ENCODE results near the gene C4orf50. TPM values are rescaled to one million over a fixed set of nuclear protein-coding genes. Genes with fewer than 3 reads are reported as not detected.
A peak's percentile ranks its signal among the peaks of the same experiment; 100 is the strongest.

C4orf50 gene
- total RNA-seq, 1 donor from 2014 or later = 0.12 TPM

DNA sequence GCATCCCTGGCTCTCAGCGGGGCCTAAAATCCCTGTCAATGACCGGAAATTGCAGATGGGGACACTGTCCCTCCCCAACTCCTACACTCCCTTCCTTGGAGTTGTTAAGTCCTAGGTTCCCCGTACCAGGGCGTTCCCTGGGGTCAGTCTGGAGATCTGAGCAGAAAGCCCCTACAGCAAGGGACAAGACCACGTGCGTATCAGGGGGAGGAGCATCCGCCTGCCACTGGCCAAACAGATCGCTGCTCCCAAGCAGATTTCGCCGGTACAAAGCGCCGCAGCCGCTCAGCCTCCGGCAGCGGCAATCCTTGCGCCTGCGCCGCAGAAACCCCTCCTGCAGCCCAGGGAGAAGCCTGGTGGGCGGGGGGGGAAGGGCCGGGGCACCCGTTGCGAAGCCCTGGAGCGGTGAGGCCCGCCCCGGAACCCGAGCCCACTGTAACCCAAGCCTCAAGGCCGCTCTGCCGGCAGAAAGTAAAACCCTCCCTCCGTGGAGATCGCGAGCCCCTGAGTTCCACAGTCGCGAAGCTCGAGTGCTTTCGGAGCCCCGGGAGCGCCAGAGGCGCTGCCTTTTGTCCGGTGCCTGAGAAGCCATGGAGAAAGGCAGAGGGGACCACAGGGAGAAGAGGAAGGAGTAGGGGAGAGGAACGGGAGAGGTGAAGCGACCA is 128.0 kb downstream of the C4orf50 start:
- H3K4me3 ChIP-seq = peak overlapping the region; percentile 25
- no peaks in the 10 kb centered on the region for H3K36me3 ChIP-seq
- no peaks in the 10 kb centered on the region for H3K9me3 ChIP-seq
- DNase-seq = no peak
- intact Hi-C loops (cut with DNase I) = no loop called here
- H3K27ac ChIP-seq = no peak overlapping the region
- peaks cover 74% of the 10 kb centered on the region for H3K27me3 ChIP-seq
- ATAC-seq = no peak
- TF ChIP-seq, protein P1, sequence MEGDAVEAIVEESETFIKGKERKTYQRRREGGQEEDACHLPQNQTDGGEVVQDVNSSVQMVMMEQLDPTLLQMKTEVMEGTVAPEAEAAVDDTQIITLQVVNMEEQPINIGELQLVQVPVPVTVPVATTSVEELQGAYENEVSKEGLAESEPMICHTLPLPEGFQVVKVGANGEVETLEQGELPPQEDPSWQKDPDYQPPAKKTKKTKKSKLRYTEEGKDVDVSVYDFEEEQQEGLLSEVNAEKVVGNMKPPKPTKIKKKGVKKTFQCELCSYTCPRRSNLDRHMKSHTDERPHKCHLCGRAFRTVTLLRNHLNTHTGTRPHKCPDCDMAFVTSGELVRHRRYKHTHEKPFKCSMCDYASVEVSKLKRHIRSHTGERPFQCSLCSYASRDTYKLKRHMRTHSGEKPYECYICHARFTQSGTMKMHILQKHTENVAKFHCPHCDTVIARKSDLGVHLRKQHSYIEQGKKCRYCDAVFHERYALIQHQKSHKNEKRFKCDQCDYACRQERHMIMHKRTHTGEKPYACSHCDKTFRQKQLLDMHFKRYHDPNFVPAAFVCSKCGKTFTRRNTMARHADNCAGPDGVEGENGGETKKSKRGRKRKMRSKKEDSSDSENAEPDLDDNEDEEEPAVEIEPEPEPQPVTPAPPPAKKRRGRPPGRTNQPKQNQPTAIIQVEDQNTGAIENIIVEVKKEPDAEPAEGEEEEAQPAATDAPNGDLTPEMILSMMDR (IDR thresholded peaks at IDR 0.05) = no peak
- H3K4me1 ChIP-seq = peaks cover 14% of the 10 kb centered on the region

DNA sequence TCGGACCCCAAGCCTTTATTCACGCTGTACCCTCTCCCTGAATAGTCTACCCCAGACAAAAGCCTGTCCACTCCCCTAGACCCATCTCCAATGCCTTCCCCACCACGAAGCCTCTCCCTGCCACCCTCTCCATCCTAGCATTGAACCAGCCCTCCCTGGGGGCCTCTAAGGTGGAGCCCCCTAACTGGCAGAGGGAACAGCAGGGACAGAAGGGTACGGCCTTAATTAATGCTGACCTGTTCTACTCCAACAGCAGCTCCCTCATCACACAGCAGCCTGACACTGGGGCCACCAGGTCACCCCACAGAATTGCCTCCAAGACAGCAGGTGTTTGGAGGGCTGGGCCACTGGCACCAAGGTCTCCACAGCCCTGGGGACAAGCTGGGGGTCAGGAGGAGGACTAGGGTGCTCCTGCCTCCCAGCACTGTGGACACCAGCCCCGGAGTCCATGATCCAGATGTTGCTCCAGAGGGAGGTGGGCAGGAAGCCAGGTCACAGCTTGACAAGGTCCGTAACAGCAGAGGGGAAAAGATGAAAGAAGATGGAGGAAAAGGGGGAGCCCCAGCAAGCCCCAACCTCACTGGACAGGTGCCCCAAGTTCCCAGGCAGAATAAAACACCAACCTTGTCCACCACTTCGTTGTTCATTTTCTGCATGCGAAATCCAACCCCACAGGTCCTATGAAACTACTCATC is 129.1 kb downstream of the C4orf50 start:
- Histone ChIP-seq H3K4me3 (no peak overlapping the region), H3K27me3 (peaks cover 67% of the 10 kb centered on the region), H3K9me3 (no peaks in the 10 kb centered on the region), H3K27ac (no peak overlapping the region), H3K4me1 (peaks cover 14% of the 10 kb centered on the region), H3K36me3 (no peaks in the 10 kb centered on the region)
- TF ChIP-seq, protein P1 (IDR thresholded peaks at IDR 0.05) = no peak
- no peak for DNase-seq
- intact Hi-C loops (cut with DNase I) = no loop called here
- no peak for ATAC-seq

DNA sequence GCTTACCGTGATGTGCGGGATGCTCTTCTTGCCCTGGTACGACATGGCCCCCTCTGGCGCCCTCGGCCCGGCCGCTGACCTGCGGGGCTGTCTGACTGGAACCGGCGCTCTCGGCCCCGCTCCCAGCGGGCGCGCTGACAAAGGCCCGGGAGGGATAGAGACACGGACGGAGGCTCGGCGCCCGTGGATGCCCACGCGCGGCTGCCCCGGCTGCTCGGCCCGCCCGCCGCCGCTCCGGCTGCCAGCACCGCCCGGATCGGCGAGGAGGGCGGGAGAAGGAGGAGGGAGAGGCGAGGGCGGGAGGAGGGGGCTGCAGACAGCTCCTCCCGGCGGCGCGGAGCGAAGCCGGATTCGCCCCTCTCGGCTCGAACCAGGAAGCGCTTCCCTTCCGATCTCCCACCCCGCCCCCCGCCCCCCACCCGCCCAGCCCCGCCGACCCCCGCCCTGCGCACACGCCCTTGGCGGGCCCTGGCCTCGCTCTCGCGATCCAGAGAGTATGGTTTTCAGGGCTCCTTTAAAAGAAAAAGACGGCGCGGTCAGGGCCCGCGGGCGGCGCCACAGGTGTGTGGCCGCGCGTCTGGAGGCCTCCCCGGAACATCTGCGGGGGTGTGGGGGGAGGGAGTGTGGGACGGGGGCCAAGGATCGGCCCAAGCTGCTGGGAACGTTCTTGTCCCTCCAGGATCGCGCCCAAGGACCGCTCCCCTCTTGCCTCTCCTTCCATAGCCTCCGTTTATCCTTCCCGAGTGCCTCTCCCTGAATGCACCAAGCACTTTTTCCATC is 129.8 kb downstream of the C4orf50 start:
- intact Hi-C loops (cut with DNase I) = no loop called here
- Histone ChIP-seq H3K27ac (no peak overlapping the region), H3K4me3 (peak overlapping the region; percentile 48), H3K4me1 (peaks cover 14% of the 10 kb centered on the region), H3K36me3 (no peaks in the 10 kb centered on the region), H3K27me3 (peaks cover 59% of the 10 kb centered on the region), H3K9me3 (no peaks in the 10 kb centered on the region)
- DNase-seq (no peak), ATAC-seq (no peak)
- TF ChIP-seq, protein P1 (IDR thresholded peaks at IDR 0.05) = no peak

- Histone ChIP-seq H3K36me3 (no peaks in the 10 kb centered on the region), H3K27me3 (peaks cover 55% of the 10 kb centered on the region), H3K4me1 (peaks cover 14% of the 10 kb centered on the region), H3K9me3 (no peaks in the 10 kb centered on the region), H3K4me3 (peak overlapping the region; percentile 48), H3K27ac (no peak overlapping the region)
- ATAC-seq (peak; percentile 44), DNase-seq (no peak)
- TF ChIP-seq, protein P1 (IDR thresholded peaks at IDR 0.05) = no peak
- intact Hi-C loops (cut with DNase I) = no loop called here
These were observed 130.6 kb downstream of the C4orf50 start for GRCh38 chr4:5887361-5888221.

GRCh38 chr4:5887011-5887360 is 131.2 kb downstream of the C4orf50 start:
- H3K9me3 ChIP-seq = no peaks in the 10 kb centered on the region
- H3K27me3 ChIP-seq = peaks cover 51% of the 10 kb centered on the region
- intact Hi-C loops (cut with DNase I) = no loop called here
- H3K36me3 ChIP-seq = no peaks in the 10 kb centered on the region
- no peak overlapping the region for H3K27ac ChIP-seq
- H3K4me1 ChIP-seq = peaks cover 14% of the 10 kb centered on the region
- DNase-seq (no peak), ATAC-seq (no peak)
- H3K4me3 ChIP-seq = peak overlapping the region; percentile 48
- TF ChIP-seq, protein P1 (IDR thresholded peaks at IDR 0.05) = no peak

Measured in upper lobe of right lung (tissue), 1 donor.